Medulla oblongata (tissue), 1 donor: ENCODE data around the gene GPC6.
"Not testable (repeated sequence)": the region's sequence is repeated elsewhere in the genome, so short reads cannot be mapped to it uniquely, and the experiment has no call there.

Experiments
- DNase-seq: peaks from one replicate; pipeline ENCODE4 v3.0.0-alpha.2; 2015; ENCODE audit errors: extremely low spot score

The GPC6 gene

GRCh38 chr13:93318534-93319254 lies 92.1 kb downstream of the GPC6 start:
- DNase-seq: no peak

DNA sequence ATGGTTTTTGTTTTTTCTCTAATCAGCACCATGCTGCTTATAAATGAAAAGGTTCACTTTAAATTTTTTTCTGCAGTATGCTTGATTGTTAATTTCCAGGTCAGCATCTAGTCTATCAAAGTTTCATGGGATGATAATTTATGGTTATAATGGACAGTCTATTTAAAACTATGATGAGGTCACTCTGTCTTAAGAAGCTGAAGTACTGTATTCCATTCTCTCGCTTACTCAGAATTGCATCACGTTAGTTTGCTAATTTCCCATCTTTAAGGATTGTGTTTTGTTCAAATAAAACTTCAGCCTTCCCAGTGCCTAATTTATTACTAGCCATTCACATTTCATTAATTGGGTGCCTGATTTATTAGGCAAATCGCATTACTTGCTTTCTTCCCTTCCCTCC lies 94.3 kb downstream of the GPC6 start:
- DNase-seq: no peak

GRCh38 chr13:93323880-93324279 lies 97.3 kb downstream of the GPC6 start:
- DNase-seq: not testable (repeated sequence)

DNA sequence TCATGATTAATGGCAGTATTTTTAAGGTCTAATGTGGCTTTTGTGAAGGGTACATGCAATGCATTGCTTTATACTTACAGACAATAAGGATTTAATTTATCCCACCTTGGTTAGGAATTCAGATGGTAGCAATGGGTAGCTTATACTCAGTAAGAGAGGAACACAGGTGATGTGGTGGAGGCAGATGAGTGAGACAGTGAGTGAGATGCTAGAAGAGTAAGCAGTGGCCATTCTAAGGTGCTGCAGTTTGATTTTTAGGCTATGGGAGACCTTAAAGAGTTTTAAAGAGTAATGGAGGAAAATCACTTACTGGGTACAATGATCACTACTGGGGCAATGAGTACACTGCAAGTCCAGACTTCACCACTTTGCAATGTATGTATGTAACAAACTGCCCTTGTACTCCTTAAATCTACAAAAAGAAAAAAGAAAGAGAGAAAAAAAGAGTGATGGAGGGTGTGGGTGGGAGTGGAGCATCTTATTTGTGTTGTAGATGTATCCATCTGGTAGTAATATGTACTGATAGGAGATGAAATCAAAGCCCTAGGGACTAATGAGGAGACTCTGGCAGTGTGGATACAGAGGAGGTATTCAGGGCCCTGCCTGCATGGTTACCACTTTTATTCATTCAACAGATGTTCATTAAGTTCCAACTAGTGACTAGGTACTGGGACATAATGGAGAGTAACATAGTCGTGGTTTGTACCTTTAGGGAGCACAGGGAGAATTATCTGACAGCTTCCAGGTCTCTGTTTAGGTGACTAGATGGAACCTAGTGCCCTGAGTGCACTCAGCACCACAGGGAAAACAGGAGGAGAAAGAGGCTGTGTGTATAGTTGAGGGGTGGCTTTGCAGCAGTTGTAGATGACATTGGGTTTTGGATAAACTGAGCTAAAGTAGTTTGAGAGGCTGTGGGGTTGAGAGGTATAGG lies 99.0 kb downstream of the GPC6 start:
- DNase-seq: no peak

- DNase-seq: no peak
These were observed 99.7 kb downstream of the GPC6 start for GRCh38 chr13:93326234-93326811.

DNA sequence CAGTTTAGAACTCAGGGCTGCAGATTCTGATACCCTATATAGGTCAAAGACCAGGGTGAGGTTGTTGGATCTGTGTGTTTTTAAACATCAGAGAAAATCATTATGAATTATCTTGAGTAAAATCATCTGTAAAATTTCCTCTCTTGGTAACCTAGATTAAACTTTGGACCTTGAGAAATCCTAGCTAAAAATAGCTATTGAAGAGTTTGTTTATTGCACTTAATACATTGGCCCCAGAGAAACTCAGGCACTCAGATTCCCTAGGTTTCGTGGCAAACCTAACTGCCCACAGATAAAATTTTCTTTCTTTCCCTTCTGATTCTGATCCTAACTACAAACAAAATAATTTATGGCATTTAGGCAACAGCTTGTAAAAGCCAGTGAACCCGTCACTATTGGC lies 102.3 kb downstream of the GPC6 start:
- DNase-seq: no peak

- no peak for DNase-seq
These were observed 110.1 kb downstream of the GPC6 start for GRCh38 chr13:93336728-93337127.

DNA sequence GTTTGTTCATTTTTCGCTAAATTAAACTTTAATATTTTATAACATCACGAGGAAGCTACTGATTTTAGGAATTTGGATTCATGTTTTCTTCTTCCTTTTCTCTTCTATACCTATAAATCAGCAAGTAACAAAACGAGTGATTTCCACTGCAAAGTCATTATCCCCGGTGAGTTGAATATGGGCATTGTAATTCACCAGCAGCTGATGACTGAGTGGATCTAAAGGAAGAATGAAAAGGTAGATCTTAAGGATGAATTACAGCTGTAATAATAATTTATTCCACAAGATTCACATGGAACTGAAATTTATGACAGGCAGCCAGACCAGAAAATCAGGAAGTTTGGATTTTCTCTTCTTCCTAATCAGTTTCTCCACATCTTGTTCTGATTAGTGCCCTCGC lies 111.4 kb downstream of the GPC6 start:
- DNase-seq: no peak

- no peak for DNase-seq
These were observed 112.3 kb downstream of the GPC6 start for GRCh38 chr13:93338906-93339305.

GRCh38 chr13:93339550-93339949 lies 112.9 kb downstream of the GPC6 start:
- no peak for DNase-seq

DNA sequence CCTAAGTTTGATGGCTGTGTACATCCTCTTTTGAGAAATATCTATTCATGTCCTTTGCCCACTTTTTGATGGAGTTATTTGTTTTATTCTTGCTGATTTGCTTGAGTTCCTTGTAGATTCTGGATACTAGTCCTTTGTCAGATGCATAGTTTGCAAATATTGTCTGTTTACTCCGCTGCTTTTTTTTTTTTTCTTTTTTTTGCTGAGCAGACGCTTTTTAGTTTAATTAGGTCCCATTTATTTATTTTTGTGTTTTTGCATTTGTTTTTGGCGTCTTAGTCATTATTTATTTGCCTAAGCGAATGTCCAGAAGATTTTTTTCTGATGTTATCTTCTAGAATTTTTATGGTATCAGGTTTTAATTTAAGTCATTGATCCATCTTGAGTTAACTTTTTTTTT lies 114.9 kb downstream of the GPC6 start:
- DNase-seq: no peak

DNA sequence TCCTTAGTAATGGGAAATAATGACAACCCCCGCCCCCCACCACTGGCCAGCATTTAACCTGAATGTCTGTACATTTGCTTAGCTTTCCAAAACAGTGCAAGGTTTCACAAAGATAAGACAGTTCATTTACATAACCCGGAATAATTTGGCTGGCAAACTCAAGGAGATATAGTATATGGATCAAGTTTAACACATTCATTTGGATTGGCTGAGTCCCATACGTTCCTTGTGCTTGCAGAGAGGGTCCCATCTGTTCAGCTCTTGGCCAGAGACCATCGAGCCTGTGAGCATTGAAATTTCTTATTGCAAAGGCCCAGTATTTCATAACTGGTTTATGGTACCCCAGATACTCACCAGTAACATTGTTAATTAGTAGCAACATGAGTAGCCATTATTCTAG lies 116.5 kb downstream of the GPC6 start:
- no peak for DNase-seq

- DNase-seq: no peak
These were observed 117.6 kb downstream of the GPC6 start for GRCh38 chr13:93344048-93344705.

DNA sequence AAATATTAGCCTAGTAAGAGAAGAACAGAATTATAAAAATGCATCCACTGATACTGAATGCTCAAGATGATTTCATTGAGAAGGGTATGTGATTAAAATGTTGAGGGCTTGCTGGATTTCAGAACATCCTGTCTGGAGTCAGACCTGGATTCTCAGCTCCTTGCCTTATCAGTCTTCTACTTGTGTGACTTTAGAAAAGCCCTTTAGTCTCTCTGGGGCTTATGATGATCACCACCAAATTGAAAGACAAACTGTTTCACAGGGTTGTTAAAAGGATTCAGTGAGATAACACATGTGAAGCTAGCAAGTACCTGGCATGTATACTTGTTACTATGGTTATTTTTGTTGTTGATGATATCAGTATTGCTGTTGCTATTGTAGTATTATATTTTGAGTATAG lies 118.4 kb downstream of the GPC6 start:
- DNase-seq: no peak

DNA sequence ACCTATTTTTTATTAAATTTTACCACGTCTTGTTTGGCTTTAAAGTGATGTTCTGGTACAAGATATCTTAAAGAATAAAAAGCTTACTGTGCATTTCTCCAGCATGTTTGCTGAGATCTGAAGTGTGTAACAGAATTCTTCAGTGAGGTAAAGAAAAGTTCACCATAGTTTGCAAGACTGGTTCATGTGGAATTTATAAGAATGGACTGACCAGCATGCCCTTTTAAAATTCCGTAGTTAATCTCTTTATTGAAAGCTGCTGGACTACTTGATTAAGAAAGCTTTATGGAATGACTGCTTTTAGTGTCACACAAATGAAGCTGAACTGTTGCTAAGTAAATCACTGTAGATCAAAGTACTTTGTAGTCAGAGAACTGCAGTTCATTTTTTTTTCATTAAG lies 119.2 kb downstream of the GPC6 start:
- no peak for DNase-seq

DNA sequence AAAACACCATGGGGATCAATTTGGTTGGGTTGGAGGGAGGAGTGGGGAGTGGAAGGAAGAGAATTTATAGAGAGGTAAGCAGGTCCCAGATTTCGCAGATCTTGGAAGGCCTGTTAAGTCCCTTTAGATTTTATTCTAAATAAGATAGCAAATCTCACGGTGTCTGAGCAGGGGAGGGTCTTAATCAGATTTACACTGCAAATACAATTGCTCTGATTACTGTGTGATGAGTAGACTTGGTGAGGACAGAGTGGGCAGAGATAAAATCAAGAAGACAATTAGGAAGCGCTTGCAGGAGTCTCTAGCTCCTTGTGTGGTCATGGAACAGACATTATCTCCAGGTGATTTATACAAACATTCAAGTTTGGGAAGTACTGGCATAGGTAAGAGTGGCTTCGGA lies 126.0 kb downstream of the GPC6 start:
- no peak for DNase-seq

DNA sequence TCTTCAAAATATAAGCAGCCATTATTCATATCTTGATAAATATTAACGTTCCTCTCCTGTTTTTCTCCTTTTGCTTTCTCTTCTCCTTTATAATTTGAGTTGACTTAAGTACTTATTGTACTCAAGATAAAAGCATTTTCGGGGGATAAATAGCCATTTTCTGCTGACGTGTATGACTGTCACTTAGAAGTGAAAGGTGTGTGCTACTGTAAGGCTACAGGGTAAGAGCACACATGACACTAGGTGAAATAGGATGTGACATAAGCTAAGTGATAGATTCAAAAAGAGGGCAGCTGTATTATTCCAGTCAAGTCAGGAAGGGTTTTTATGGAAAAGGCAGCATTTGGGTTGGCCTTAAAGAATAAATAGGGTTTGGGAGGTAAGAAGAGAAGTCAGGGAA lies 128.5 kb downstream of the GPC6 start:
- no peak for DNase-seq

GRCh38 chr13:93356469-93356868 lies 129.9 kb downstream of the GPC6 start:
- DNase-seq: no peak

DNA sequence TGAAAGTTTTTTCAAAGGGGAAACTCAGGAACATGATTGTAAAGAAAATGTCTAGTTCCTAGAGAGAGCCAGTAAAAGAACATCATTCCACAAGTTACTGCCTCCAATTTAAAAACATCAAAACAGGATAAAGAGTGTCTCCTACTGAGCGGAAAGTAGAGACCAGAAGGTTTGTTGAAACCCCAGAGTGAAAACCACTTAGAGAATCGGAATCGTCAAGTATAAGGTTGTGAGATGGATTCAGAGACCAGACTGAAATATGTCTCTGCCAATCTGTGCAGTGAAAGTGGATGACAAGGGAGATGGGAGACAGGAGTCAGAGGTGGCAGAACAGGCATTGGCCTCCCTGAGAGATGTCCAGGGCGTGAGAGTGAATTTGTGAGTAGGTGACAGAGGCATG lies 133.4 kb downstream of the GPC6 start:
- DNase-seq: no peak

- DNase-seq: no peak
These were observed 135.1 kb downstream of the GPC6 start for GRCh38 chr13:93361703-93362102.

DNA sequence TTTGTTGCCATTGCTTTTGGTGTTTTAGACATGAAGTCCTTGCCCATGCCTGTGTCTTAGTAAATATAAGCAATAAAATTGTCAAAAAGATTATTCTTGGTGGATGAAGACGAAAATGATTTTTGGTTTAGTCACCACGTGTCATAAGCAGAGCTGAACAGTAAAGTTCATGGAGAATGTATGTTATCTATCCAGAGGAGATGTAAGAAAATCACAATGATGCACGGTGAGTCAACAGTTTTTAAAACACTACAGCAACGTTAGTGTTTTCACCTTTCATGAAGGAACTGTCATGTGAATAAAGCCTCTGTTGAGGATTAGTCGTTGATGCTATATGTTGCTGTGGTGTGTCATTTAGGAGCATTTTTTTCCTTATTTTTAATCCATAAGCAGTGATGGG lies 137.6 kb downstream of the GPC6 start:
- DNase-seq: no peak

- no peak for DNase-seq
These were observed 141.7 kb downstream of the GPC6 start for GRCh38 chr13:93368296-93368695.
